ENCODE measurements around the gene DRD5. TPM values are rescaled to one million over a fixed set of nuclear protein-coding genes. Genes with fewer than 3 reads are reported as not detected.
"Not testable (repeated sequence)": the region's sequence is repeated elsewhere in the genome, so short reads cannot be mapped to it uniquely, and the experiment has no call there.

The DRD5 gene
- not detected for total RNA-seq

- ATAC-seq: no peak
- peaks cover 49 to 65% of the 10 kb centered on the region in 2 donors for H3K27me3 Mint-ChIP-seq
Measured at GRCh38 chr4:9781343-9782135, at the start of gene DRD5. Gene DRD5, plus strand, starts transcription at chr4:9781634. Its CDS starts 396 bp downstream, at chr4:9782030.

GRCh38 chr4:9732256-9732655 is 49.2 kb upstream of the DRD5 start:
- not testable (repeated sequence) for H3K27ac Mint-ChIP-seq; H3K4me1 Mint-ChIP-seq (ENCODE audit: low read depth in 2 of 2); DNase-seq (ENCODE audit: low spot score); H3K4me3 Mint-ChIP-seq; H3K27me3 Mint-ChIP-seq; H3K36me3 Mint-ChIP-seq; H3K9me3 Mint-ChIP-seq; ATAC-seq

More at GRCh38 chr4:9781343-9782135, at the start of gene DRD5:
- no peak within 1 kb of the TSS for H3K4me3 Mint-ChIP-seq
- H3K36me3 Mint-ChIP-seq: no peaks in the 10 kb centered on the region
- no peak within 1 kb of the TSS for H3K27ac Mint-ChIP-seq
- no peaks in the 10 kb centered on the region for H3K4me1 Mint-ChIP-seq (ENCODE audit: low read depth in 2 of 2)
- DNase-seq (ENCODE audit: low spot score): no peak
- no peaks in the 10 kb centered on the region for H3K9me3 Mint-ChIP-seq

DNA sequence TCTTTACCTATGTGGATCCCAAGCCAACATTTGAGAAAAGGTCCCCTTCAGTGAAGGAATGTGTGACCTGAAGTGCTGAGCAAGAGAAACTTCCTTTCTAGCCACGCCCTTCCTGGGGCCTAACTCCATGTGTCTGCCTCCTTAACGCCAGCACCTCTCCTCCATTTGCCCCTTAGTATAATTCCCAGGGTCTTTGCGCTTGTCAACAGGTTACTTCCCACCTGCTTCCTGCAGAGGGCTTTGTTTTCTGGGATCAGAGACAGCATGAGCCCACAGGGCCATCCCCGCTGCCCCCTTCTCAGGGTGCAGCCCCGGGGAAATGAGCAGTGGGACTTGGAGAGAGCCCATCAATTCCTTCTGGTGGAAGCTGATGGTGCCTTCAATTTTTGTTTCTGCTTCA is 45.9 kb upstream of the DRD5 start:
- H3K36me3 Mint-ChIP-seq: no peaks in the 10 kb centered on the region
- H3K4me1 Mint-ChIP-seq (ENCODE audit: low read depth in 2 of 2): no peaks in the 10 kb centered on the region
- H3K27ac Mint-ChIP-seq: no peak overlapping the region
- no peaks in the 10 kb centered on the region for H3K9me3 Mint-ChIP-seq
- no peak for DNase-seq (ENCODE audit: low spot score)
- no peak overlapping the region for H3K4me3 Mint-ChIP-seq
- no peak for ATAC-seq
- H3K27me3 Mint-ChIP-seq: peaks cover 6 to 11% of the 10 kb centered on the region in 2 donors

DNA sequence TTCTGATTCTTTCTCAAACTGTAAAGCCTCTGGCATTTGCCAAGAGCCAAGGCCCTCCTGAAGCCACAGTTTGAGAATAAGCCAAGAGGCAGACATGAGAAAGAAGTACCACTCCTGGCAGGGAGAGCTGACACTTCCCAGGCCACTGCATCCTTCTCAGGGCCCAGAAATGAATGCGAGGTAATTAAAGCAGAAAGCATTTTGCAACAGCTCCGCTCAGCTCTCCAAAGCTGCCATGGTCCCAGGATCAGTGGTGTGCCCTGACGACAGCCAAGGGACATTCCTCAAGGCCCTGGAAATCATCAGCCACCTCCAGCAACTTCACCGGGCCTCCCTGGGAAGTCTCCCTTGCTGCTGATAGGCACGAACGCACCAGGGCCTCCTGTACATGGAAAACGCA is 44.2 kb upstream of the DRD5 start:
- H3K36me3 Mint-ChIP-seq; H3K27ac Mint-ChIP-seq; H3K4me1 Mint-ChIP-seq (ENCODE audit: low read depth in 2 of 2); H3K9me3 Mint-ChIP-seq; H3K4me3 Mint-ChIP-seq; ATAC-seq; DNase-seq (ENCODE audit: low spot score): not testable (repeated sequence)
- H3K27me3 Mint-ChIP-seq: peaks cover 6 to 11% of the 10 kb centered on the region in 2 donors

GRCh38 chr4:9743789-9744188 is 37.6 kb upstream of the DRD5 start:
- not testable (repeated sequence) for H3K9me3 Mint-ChIP-seq; H3K36me3 Mint-ChIP-seq; H3K4me3 Mint-ChIP-seq; ATAC-seq; DNase-seq (ENCODE audit: low spot score); H3K27ac Mint-ChIP-seq; H3K4me1 Mint-ChIP-seq (ENCODE audit: low read depth in 2 of 2)
- peaks cover 11% of the 10 kb centered on the region in 2 donors for H3K27me3 Mint-ChIP-seq

DNA sequence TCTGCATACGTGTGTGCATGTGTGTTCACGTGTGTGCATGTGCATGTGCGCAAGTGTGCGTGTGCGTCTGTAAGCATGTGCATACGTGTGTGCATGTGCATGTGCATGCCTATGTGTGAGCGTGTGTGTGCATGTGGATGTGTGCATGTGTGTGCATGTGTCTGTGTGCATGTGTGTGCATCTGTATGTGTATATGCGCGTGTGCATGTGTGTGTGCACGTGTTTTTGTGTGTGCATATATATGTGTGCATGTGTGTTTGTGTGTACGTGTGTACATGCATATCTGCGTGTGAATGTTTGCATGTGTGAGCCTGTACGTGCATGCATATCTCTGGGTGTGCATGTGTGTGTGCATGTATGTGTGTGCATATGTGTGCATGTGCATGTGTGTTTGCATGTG is 35.7 kb upstream of the DRD5 start:
- Mint-ChIP-seq H3K9me3 (peaks cover 4% of the 10 kb centered on the region), H3K27ac (no peak overlapping the region), H3K36me3 (no peaks in the 10 kb centered on the region), H3K27me3 (peaks cover 7 to 10% of the 10 kb centered on the region in 2 donors), H3K4me3 (no peak overlapping the region), H3K4me1 (ENCODE audit: low read depth in 2 of 2) (peaks cover 4 to 5% of the 10 kb centered on the region in 2 donors)
- ATAC-seq: no peak
- no peak for DNase-seq (ENCODE audit: low spot score)

DNA sequence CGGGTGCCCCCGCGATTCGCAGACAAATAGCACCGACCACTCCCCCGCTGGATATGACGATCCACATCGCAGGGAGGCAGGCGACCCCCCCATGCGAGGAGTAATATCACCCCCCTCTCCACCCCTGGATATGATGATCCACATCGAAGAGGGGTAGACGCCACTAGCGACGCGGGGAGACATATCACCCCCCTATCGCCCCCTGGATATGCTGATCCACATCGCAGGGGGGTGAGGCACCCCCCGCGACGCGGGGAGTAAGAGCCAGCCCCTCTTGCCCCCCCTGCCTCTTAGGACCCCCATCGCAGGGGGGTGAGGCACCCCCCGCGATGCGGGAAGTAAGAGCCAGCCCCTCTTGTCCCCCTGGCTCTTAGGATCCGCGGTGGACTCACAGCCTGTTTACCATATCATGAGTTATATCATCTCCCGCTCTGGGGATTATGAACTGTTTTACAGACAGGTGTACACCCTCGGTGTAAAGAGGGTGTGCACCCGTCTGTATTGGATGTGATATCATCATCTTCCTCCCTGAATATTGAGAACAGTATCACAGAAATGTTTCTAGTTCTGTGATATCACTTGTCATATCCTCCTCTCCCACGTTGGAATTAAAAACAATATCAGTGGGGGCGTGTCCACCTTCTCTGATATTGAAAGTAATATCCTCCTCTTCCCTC is 22.7 kb upstream of the DRD5 start:
- ATAC-seq (peak in 1 of 2 donors; percentile 38), DNase-seq (ENCODE audit: low spot score) (no peak)
- Mint-ChIP-seq H3K27me3 (peaks cover 4 to 11% of the 10 kb centered on the region in 2 donors), H3K9me3 (no peaks in the 10 kb centered on the region), H3K4me1 (ENCODE audit: low read depth in 2 of 2) (no peaks in the 10 kb centered on the region), H3K4me3 (no peak overlapping the region), H3K36me3 (no peaks in the 10 kb centered on the region), H3K27ac (no peak overlapping the region)

GRCh38 chr4:9762823-9763475 is 18.5 kb upstream of the DRD5 start:
- no peaks in the 10 kb centered on the region for H3K9me3 Mint-ChIP-seq
- DNase-seq (ENCODE audit: low spot score): no peak
- H3K27me3 Mint-ChIP-seq: peaks cover 9 to 25% of the 10 kb centered on the region in 2 donors
- H3K4me1 Mint-ChIP-seq (ENCODE audit: low read depth in 2 of 2): no peaks in the 10 kb centered on the region
- no peak for ATAC-seq
- H3K27ac Mint-ChIP-seq: no peak overlapping the region
- no peak overlapping the region for H3K4me3 Mint-ChIP-seq
- H3K36me3 Mint-ChIP-seq: no peaks in the 10 kb centered on the region

- no peak overlapping the region for H3K27ac Mint-ChIP-seq
- peaks cover 12 to 28% of the 10 kb centered on the region in 2 donors for H3K27me3 Mint-ChIP-seq
Measured at GRCh38 chr4:9764155-9764696, 17.2 kb upstream of the DRD5 start.

DNA sequence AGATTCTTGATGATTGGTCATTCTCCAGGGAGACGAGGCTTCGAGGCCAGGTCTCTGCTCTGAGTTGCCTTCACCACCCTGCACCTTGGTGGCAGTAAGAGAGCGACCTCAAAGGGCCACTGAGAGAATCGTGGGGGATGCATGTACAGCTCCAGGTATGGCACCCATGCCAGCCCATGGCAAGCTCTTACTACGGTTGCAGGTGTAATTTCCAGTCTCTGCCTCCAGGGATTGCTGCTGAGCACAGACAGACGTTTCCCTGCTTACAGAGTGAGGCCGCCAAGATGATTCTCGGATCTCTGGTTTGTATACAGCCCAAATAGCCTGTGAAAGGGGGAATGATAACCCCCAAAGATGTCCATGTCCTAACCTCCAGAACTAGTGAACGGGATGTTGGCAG is 16.3 kb upstream of the DRD5 start:
- Mint-ChIP-seq H3K4me3 (no peak overlapping the region), H3K27me3 (peaks cover 14 to 26% of the 10 kb centered on the region in 2 donors), H3K4me1 (ENCODE audit: low read depth in 2 of 2) (no peaks in the 10 kb centered on the region), H3K36me3 (no peaks in the 10 kb centered on the region), H3K27ac (no peak overlapping the region), H3K9me3 (no peaks in the 10 kb centered on the region)
- no peak for DNase-seq (ENCODE audit: low spot score)
- ATAC-seq: no peak

More at GRCh38 chr4:9764155-9764696, 17.2 kb upstream of the DRD5 start:
- no peaks in the 10 kb centered on the region for H3K9me3 Mint-ChIP-seq
- DNase-seq (ENCODE audit: low spot score) (no peak), ATAC-seq (no peak)
- H3K4me3 Mint-ChIP-seq: no peak overlapping the region
- no peaks in the 10 kb centered on the region for H3K4me1 Mint-ChIP-seq (ENCODE audit: low read depth in 2 of 2)
- H3K36me3 Mint-ChIP-seq: no peaks in the 10 kb centered on the region

DNA sequence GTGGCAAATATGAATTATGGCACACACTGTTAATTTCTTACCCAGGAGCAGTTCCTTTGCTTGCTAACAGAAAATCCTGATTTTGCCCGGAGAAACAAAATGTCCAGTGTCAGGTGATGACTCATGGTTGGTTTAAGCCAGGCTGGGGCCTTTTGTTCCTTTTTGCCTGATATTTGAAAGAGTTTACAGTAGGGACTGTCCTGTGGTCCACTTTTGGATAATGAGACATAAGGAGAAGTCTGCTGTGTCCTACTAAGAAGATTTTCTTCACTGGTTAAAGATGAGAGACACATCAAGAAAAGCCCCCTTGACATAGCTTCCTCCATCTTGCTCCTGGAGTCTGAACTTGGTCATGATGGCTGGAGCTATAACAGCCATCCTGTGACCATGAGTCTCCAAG is 12.1 kb upstream of the DRD5 start:
- no peak overlapping the region for H3K4me3 Mint-ChIP-seq
- no peaks in the 10 kb centered on the region for H3K4me1 Mint-ChIP-seq (ENCODE audit: low read depth in 2 of 2)
- no peak for ATAC-seq
- H3K36me3 Mint-ChIP-seq: no peaks in the 10 kb centered on the region
- H3K9me3 Mint-ChIP-seq: no peaks in the 10 kb centered on the region
- H3K27me3 Mint-ChIP-seq: peaks cover 27 to 36% of the 10 kb centered on the region in 2 donors
- H3K27ac Mint-ChIP-seq: no peak overlapping the region
- DNase-seq (ENCODE audit: low spot score): no peak

DNA sequence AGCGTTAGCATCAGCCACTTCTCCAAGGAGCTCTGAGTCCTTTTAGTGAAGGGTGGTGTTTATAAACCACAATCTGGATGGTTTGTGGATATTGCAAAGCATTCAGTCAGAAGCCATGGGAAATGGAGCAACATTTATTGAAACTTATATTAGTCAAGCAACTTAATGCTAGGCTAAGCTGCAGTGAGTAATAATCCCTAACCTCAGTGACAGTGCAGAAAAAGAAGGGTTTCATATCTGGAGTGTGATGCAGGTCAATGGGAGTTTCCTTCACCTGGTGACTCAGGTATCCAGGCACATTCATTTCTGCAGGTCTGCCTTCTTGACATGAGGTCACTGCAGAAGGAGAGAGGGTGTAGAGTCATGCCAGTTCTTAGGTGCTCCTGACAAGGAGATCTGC is 10.4 kb upstream of the DRD5 start:
- Mint-ChIP-seq H3K27me3 (peaks cover 25 to 37% of the 10 kb centered on the region in 2 donors), H3K4me1 (ENCODE audit: low read depth in 2 of 2) (no peaks in the 10 kb centered on the region), H3K36me3 (no peaks in the 10 kb centered on the region), H3K27ac (no peak overlapping the region), H3K4me3 (no peak overlapping the region), H3K9me3 (no peaks in the 10 kb centered on the region)
- no peak for ATAC-seq
- DNase-seq (ENCODE audit: low spot score): no peak

DNA sequence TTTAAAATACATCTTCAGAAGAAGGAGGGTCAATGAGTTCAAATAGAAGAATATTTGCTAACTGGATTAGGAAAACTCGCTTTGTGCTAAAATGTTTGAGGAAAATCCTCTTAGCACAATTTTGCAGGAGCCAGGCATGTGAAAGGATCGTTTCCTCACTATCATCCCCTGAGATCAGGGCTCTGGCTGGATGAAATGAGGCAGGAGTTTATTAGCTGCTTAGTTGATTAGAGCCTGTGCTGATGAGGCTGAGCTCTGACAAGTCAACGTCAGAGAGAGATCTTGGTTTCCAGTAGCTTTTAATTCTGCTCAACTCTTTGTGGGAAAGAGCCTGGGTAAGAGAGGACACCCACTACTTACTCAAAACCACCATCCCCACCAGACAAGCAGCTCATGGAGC is 8.0 kb upstream of the DRD5 start:
- Mint-ChIP-seq H3K36me3 (no peaks in the 10 kb centered on the region), H3K27me3 (peaks cover 23 to 41% of the 10 kb centered on the region in 2 donors)

GRCh38 chr4:9782136-9782436 is 652 bp downstream of the DRD5 start:
- Mint-ChIP-seq H3K36me3 (no peaks in the 10 kb centered on the region), H3K27ac (no peak overlapping the region), H3K4me3 (no peak overlapping the region), H3K27me3 (peaks cover 49 to 60% of the 10 kb centered on the region in 2 donors), H3K9me3 (no peaks in the 10 kb centered on the region), H3K4me1 (ENCODE audit: low read depth in 2 of 2) (no peaks in the 10 kb centered on the region)
- ATAC-seq (no peak), DNase-seq (ENCODE audit: low spot score) (no peak)

More for the DNA sequence above, 8.0 kb upstream of the DRD5 start:
- ATAC-seq: no peak
- no peaks in the 10 kb centered on the region for H3K9me3 Mint-ChIP-seq
- no peaks in the 10 kb centered on the region for H3K4me1 Mint-ChIP-seq (ENCODE audit: low read depth in 2 of 2)
- DNase-seq (ENCODE audit: low spot score): no peak
- no peak overlapping the region for H3K4me3 Mint-ChIP-seq
- H3K27ac Mint-ChIP-seq: no peak overlapping the region
